ENCODE measurements around the gene PCNP. TPM values are rescaled to one million over a fixed set of nuclear protein-coding genes. Genes with fewer than 3 reads are reported as not detected.

The PCNP gene
- polyA plus RNA-seq, 1 donor from 2014 or later, result 280 TPM

GRCh38 chr3:101619734-101620133 lies 45.8 kb downstream of the PCNP start:
- Histone ChIP-seq H3K4me3 (ENCODE audit: low read length) (no peak overlapping the region), H3K36me3 (ENCODE audit: insufficient read depth, low read length) (no peaks in the 10 kb centered on the region), H2AFZ (ENCODE audit: low read depth, low read length) (no peak overlapping the region), H3K4me2 (ENCODE audit: low read length) (no peak overlapping the region), H3K27me3 (ENCODE audit: insufficient read depth, low read depth, low read length) (no peaks in the 10 kb centered on the region), H3K9me3 (ENCODE audit: low read length) (no peaks in the 10 kb centered on the region), H3K79me2 (replicated peaks; ENCODE audit: insufficient read depth, low read length) (no peaks in the 10 kb centered on the region), H3K9ac (ENCODE audit: low read length) (no peak overlapping the region), H3K9me2 (ENCODE audit: insufficient read depth, low read length) (no peaks in the 10 kb centered on the region), H3K27ac (ENCODE audit: low read length) (no peak overlapping the region), H3F3A (ENCODE audit: insufficient read depth, low read length, poor library complexity, severe bottlenecking) (no peaks in the 10 kb centered on the region), H4K20me1 (ENCODE audit: insufficient read depth) (no peaks in the 10 kb centered on the region)
- no peak for TF ChIP-seq SMC3 (conservative IDR thresholded peaks at IDR 0.05; ENCODE audit: poor library complexity)
- TF ChIP-seq, protein P1, sequence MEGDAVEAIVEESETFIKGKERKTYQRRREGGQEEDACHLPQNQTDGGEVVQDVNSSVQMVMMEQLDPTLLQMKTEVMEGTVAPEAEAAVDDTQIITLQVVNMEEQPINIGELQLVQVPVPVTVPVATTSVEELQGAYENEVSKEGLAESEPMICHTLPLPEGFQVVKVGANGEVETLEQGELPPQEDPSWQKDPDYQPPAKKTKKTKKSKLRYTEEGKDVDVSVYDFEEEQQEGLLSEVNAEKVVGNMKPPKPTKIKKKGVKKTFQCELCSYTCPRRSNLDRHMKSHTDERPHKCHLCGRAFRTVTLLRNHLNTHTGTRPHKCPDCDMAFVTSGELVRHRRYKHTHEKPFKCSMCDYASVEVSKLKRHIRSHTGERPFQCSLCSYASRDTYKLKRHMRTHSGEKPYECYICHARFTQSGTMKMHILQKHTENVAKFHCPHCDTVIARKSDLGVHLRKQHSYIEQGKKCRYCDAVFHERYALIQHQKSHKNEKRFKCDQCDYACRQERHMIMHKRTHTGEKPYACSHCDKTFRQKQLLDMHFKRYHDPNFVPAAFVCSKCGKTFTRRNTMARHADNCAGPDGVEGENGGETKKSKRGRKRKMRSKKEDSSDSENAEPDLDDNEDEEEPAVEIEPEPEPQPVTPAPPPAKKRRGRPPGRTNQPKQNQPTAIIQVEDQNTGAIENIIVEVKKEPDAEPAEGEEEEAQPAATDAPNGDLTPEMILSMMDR (IDR thresholded peaks at IDR 0.05; ENCODE audit: poor library complexity, severe bottlenecking), result no peak
- TF ChIP-seq REST (IDR thresholded peaks at IDR 0.05; ENCODE audit: borderline replicate concordance), result no peak
- TF ChIP-seq POLR2AphosphoS5 (IDR thresholded peaks at IDR 0.05), result no peak
- no peak for TF ChIP-seq EP300 (conservative IDR thresholded peaks at IDR 0.05; ENCODE audit: poor library complexity, severe bottlenecking)
- TF ChIP-seq MXI1 (conservative IDR thresholded peaks at IDR 0.05; ENCODE audit: poor library complexity, severe bottlenecking), result no peak
- TF ChIP-seq TAF1 (IDR thresholded peaks at IDR 0.05; ENCODE audit: low read depth), result no peak
- TF ChIP-seq RAD21 (conservative IDR thresholded peaks at IDR 0.05), result no peak
- TF ChIP-seq EZH2 (IDR thresholded peaks at IDR 0.05; ENCODE audit: borderline replicate concordance, insufficient read depth, low read length, poor library complexity, severe bottlenecking), result no peak

- Histone ChIP-seq H4K20me1 (ENCODE audit: insufficient read depth) (no peaks in the 10 kb centered on the region), H3F3A (ENCODE audit: insufficient read depth, low read length, poor library complexity, severe bottlenecking) (no peaks in the 10 kb centered on the region), H3K4me2 (ENCODE audit: low read length) (no peak overlapping the region), H2AFZ (ENCODE audit: low read depth, low read length) (no peak overlapping the region), H3K9me3 (ENCODE audit: low read length) (no peaks in the 10 kb centered on the region), H3K79me2 (replicated peaks; ENCODE audit: insufficient read depth, low read length) (no peaks in the 10 kb centered on the region), H3K27ac (ENCODE audit: low read length) (no peak overlapping the region), H3K4me3 (ENCODE audit: low read length) (no peak overlapping the region), H3K9me2 (ENCODE audit: insufficient read depth, low read length) (no peaks in the 10 kb centered on the region), H3K36me3 (ENCODE audit: insufficient read depth, low read length) (no peaks in the 10 kb centered on the region), H3K27me3 (ENCODE audit: insufficient read depth, low read depth, low read length) (no peaks in the 10 kb centered on the region), H3K9ac (ENCODE audit: low read length) (no peak overlapping the region)
- TF ChIP-seq, protein P1 (IDR thresholded peaks at IDR 0.05; ENCODE audit: poor library complexity, severe bottlenecking), result no peak
- TF ChIP-seq EZH2 (IDR thresholded peaks at IDR 0.05; ENCODE audit: borderline replicate concordance, insufficient read depth, low read length, poor library complexity, severe bottlenecking) (no peak), POLR2AphosphoS5 (IDR thresholded peaks at IDR 0.05) (no peak), TAF1 (IDR thresholded peaks at IDR 0.05; ENCODE audit: low read depth) (no peak), MXI1 (conservative IDR thresholded peaks at IDR 0.05; ENCODE audit: poor library complexity, severe bottlenecking) (no peak), SMC3 (conservative IDR thresholded peaks at IDR 0.05; ENCODE audit: poor library complexity) (no peak), EP300 (conservative IDR thresholded peaks at IDR 0.05; ENCODE audit: poor library complexity, severe bottlenecking) (no peak), REST (IDR thresholded peaks at IDR 0.05; ENCODE audit: borderline replicate concordance) (no peak), RAD21 (conservative IDR thresholded peaks at IDR 0.05) (no peak)
Observed at GRCh38 chr3:101623656-101624055, 49.7 kb downstream of the PCNP start.
